Smooth muscle cell (in vitro differentiated cells): ENCODE data around the gene CHST15. TPM values are rescaled to one million over a fixed set of nuclear protein-coding genes. Genes with fewer than 3 reads are reported as not detected.

Source experiments
- DNase-seq: peaks from one replicate; lab custom pipeline; 2025; ENCODE audit not compliant: unreplicated experiment; lab: John Stamatoyannopoulos, UW
- H2AFZ ChIP-seq: fragments of 200-600 bp; sonication (generic); 2 replicates; pipeline ENCODE4 v1.6.0; 2016; ENCODE audit warnings: antibody characterized with exemption, low read depth, mild to moderate bottlenecking
- H3F3A ChIP-seq: fragments of 200-600 bp; sonication (generic); 2 replicates; pipeline ENCODE4 v1.6.0; 2017; ENCODE audit warnings: antibody characterized with exemption, low read depth
- H3K27ac ChIP-seq: fragments of 200-600 bp; sonication (generic); 2 replicates; pipeline ENCODE4 v1.5.1; 2016; ENCODE audit warnings: low read depth, mild to moderate bottlenecking
- H3K27me3 ChIP-seq: fragments of 200-600 bp; sonication (generic); 2 replicates; pipeline ENCODE4 v1.6.1; 2016; ENCODE audit warnings: low read depth, mild to moderate bottlenecking
- H3K36me3 ChIP-seq: fragments of 200-600 bp; sonication (generic); 2 replicates; pipeline ENCODE4 v1.5.1; 2016; ENCODE audit warnings: low read depth
- H3K4me1 ChIP-seq: fragments of 200-600 bp; sonication (generic); 2 replicates; pipeline ENCODE4 v1.5.1; 2016; ENCODE audit warnings: low read depth
- H3K4me2 ChIP-seq: fragments of 200-600 bp; sonication (generic); 2 replicates; pipeline ENCODE4 v1.6.0; 2016; ENCODE audit warnings: mild to moderate bottlenecking
- H3K4me3 ChIP-seq: fragments of 200-600 bp; sonication (generic); 2 replicates; pipeline ENCODE4 v1.5.1; 2016; ENCODE audit warnings: mild to moderate bottlenecking
- H3K79me2 ChIP-seq: fragments of 200-600 bp; sonication (generic); 2 replicates; pipeline ENCODE4 v1.6.0; 2016; ENCODE audit warnings: low read depth, mild to moderate bottlenecking
- H3K9ac ChIP-seq: fragments of 200-600 bp; sonication (generic); 2 replicates; pipeline ENCODE4 v1.6.0; 2016; ENCODE audit warnings: low read depth
- H3K9me3 ChIP-seq: fragments of 200-600 bp; sonication (generic); replicated peaks from 2 replicates; pipeline ENCODE4 v1.5.1; 2016; ENCODE audit warnings: low read depth
- H4K20me1 ChIP-seq: fragments of 200-600 bp; sonication (generic); 2 replicates; pipeline ENCODE4 v1.6.0; 2016; ENCODE audit warnings: low read depth
- WGBS: methylation state at CpG from one replicate; pipeline ENCODE4 v1.1.7; 2016; ENCODE audit warnings: low lambda C conversion rate; 5-methylcytosine and 5-hydroxymethylcytosine counted together
- polyA plus RNA-seq: library from polyadenylated mRNA; unstranded; fragments of >200 nt; fragmentation: Nextera tagmentation; extraction: Ambion mirVana; gene quantifications from 2 replicates; pipeline ENCODE4 v1.2.1, GENCODE V29; 2016
- total RNA-seq: library from RNA; depleted of rRNA; stranded (reverse); fragments of >200 nt; gene quantifications from 2 replicates; pipeline ENCODE4 v1.2.3, GENCODE V29; 2014
- TF ChIP-seq, protein P1 (sequence below): fragments of 200-600 bp; sonication (generic); IDR thresholded peaks from 2 replicates; pipeline ENCODE4 v1.5.1; 2017; ENCODE audit warnings: borderline replicate concordance, mild to moderate bottlenecking, antibody characterized with exemption; ENCODE audit not compliant: insufficient read depth, poor library complexity, severe bottlenecking

Gene CHST15
- total and polyA plus RNA-seq, 2 experiments from 2014 or later = 14.1 to 20.4 TPM

DNA sequence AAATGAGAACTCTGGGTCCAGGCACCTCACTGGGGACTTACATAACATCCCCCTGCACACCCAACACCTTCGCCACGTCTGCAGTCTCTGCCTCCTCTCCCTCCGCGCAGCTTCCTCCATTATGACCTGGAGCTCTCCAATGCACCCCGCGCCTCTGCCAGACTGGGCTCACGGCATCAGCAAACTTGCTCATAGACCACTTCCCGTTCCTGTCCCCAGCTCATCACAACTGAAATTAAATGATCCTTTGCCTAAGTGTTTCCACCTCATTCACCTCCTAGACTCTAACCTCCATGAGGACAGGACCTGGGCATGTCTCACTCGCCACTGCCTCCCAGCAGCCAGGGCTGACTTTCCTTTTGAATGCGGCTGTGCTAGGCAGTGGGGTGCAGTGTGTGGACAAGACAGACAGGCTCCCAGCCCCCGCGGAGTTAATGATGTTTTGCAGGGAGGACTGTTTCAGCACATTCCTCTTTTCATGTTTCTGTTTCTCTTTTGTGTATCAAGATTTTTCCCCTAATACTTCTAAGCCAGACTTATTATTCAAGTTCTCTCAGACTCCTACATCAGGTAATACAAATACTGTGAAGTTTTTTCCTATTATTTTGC is 18.8 kb downstream of the CHST15 start:
- no peak for DNase-seq

DNA sequence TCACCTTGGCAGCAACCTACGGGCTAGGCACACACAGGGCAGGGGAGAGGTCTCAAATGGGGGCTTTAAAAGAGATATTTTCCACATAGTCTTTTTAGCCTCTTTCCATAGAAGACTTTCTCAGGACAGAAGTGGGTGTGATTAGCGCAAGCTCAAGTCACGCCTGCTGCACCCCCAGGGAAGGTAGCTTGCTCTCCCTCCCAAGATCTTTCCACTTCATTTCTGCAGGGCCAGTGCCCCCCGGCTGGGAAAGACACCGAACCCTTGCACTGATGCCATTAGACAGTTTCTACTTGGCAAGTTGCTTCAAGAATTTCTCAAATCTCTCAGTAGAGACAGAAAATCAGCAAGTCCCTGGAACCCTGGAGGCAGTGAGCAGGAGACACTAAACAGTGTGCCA is 19.4 kb downstream of the CHST15 start:
- 93% methylated on average over 5 of the region's 5 CpGs for WGBS

More for the DNA sequence above, 18.8 kb downstream of the CHST15 start:
- no peak overlapping the region for H3K4me2 ChIP-seq
- no peak overlapping the region for H3K27ac ChIP-seq
- H3K9me3 ChIP-seq = no peaks in the 10 kb centered on the region
- H3K36me3 ChIP-seq = no peaks in the 10 kb centered on the region
- H2AFZ ChIP-seq = no peak overlapping the region
- H3K4me3 ChIP-seq = no peak overlapping the region
- H3K9ac ChIP-seq = no peak overlapping the region
- peaks cover 3% of the 10 kb centered on the region for H3F3A ChIP-seq
- peaks cover 27% of the 10 kb centered on the region for H3K4me1 ChIP-seq
- TF ChIP-seq, protein P1, sequence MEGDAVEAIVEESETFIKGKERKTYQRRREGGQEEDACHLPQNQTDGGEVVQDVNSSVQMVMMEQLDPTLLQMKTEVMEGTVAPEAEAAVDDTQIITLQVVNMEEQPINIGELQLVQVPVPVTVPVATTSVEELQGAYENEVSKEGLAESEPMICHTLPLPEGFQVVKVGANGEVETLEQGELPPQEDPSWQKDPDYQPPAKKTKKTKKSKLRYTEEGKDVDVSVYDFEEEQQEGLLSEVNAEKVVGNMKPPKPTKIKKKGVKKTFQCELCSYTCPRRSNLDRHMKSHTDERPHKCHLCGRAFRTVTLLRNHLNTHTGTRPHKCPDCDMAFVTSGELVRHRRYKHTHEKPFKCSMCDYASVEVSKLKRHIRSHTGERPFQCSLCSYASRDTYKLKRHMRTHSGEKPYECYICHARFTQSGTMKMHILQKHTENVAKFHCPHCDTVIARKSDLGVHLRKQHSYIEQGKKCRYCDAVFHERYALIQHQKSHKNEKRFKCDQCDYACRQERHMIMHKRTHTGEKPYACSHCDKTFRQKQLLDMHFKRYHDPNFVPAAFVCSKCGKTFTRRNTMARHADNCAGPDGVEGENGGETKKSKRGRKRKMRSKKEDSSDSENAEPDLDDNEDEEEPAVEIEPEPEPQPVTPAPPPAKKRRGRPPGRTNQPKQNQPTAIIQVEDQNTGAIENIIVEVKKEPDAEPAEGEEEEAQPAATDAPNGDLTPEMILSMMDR = no peak
- peaks cover 98% of the 10 kb centered on the region for H4K20me1 ChIP-seq
- WGBS = 94% methylated on average over 12 of the region's 12 CpGs
- peaks cover 16% of the 10 kb centered on the region for H3K79me2 ChIP-seq
- H3K27me3 ChIP-seq = no peaks in the 10 kb centered on the region

DNA sequence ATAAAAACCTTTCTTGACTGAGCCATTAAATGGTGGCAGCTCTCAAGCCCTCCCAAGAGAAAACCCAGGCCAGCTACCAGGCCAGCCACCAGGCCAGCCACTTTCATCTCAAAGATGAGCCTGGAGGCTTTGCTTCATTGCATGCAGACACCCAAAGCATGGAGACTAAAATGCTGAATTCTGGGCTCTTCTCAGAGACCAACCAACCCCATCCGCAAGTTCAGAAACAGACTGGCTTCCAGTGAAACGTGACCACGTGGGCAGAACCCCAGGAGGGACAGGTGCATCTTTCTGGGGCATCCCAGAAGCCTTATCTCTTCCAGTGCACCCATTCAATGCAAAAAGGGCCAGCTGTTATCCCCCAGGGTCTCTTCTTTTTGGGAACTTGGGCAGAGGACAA is 20.9 kb downstream of the CHST15 start:
- H3K4me2 ChIP-seq = no peak overlapping the region

More for the DNA sequence above, 19.4 kb downstream of the CHST15 start:
- Histone ChIP-seq H4K20me1 (peaks cover 98% of the 10 kb centered on the region), H3K9ac (no peak overlapping the region), H3K4me2 (no peak overlapping the region), H3K36me3 (no peaks in the 10 kb centered on the region), H2AFZ (no peak overlapping the region), H3K27me3 (no peaks in the 10 kb centered on the region), H3K9me3 (no peaks in the 10 kb centered on the region), H3F3A (peaks cover 3% of the 10 kb centered on the region), H3K79me2 (peaks cover 13% of the 10 kb centered on the region), H3K4me3 (no peak overlapping the region), H3K27ac (no peak overlapping the region), H3K4me1 (peaks cover 27% of the 10 kb centered on the region)
- TF ChIP-seq, protein P1 = no peak
- no peak for DNase-seq

More for the DNA sequence above, 20.9 kb downstream of the CHST15 start:
- 79% methylated on average over 3 of the region's 3 CpGs for WGBS
- Histone ChIP-seq H4K20me1 (peaks cover 95% of the 10 kb centered on the region), H3K9me3 (no peaks in the 10 kb centered on the region), H3K4me3 (no peak overlapping the region), H2AFZ (no peak overlapping the region), H3K36me3 (no peaks in the 10 kb centered on the region), H3F3A (peaks cover under 1% of the 10 kb centered on the region), H3K27me3 (no peaks in the 10 kb centered on the region), H3K9ac (no peak overlapping the region), H3K27ac (no peak overlapping the region), H3K4me1 (peaks cover 27% of the 10 kb centered on the region), H3K79me2 (peaks cover 9% of the 10 kb centered on the region)
- TF ChIP-seq, protein P1 = no peak
- DNase-seq = no peak
